Measurements from ENCODE around the gene C10orf143.

DNA sequence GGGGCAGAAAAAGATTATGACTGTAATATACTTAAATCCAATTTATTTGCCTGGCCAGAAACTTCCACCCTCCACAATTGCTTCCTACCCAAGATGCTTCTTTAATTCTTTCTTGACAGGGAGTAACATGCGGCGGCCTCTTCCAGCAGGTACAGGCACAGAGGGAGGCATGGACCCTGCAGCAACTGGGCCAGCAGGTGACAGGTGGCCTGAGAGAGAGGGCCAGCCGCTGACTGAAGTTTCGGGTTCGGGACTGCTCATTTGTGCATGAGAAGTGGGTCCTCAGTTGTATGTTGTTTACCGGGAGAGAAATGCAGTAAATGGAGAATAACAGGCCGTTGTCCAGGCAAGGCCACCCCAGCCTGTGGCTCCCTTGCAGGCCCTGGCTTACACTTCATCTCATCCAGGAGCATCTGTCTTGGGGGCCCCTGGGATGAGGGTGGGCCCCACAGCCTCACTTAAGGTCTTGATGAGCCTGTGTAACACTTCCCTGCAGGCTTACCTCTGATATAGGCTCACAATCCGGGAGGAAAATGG lies 72.5 kb downstream of the C10orf143 start:
- no peak for TF ChIP-seq POLR2A (IDR thresholded peaks at IDR 0.05)
- TF ChIP-seq CTCF (IDR thresholded peaks at IDR 0.05), result no peak
- TF ChIP-seq POLR2AphosphoS5 (IDR thresholded peaks at IDR 0.05), result no peak
- TF ChIP-seq EP300 (IDR thresholded peaks at IDR 0.05), result no peak

Data from stomach (tissue), 4 donors.